Endodermal cell (in vitro differentiated cells): ENCODE results near the gene CLIP1. TPM values are rescaled to one million over a fixed set of nuclear protein-coding genes. Genes with fewer than 3 reads are reported as not detected.

ENCODE experiments used
- DNase-seq: peaks from one replicate; pipeline ENCODE4 v3.0.0-alpha.2; 2017
- H3K27ac ChIP-seq: 2 replicates; pipeline ENCODE4 v1.5.1; 2013; ENCODE audit warnings: mild to moderate bottlenecking, low read depth, low read length, moderate library complexity
- H3K27me3 ChIP-seq: 2 replicates; pipeline ENCODE4 v1.6.1; 2013; ENCODE audit warnings: mild to moderate bottlenecking, low read length, moderate library complexity; ENCODE audit not compliant: insufficient read depth, control insufficient read depth, poor library complexity, severe bottlenecking
- H3K36me3 ChIP-seq: 2 replicates; pipeline ENCODE4 v1.7.0; 2013; ENCODE audit warnings: mild to moderate bottlenecking, low read length, moderate library complexity; ENCODE audit not compliant: control insufficient read depth, insufficient read depth
- H3K4me1 ChIP-seq: one replicate; pipeline ENCODE4 v1.7.0; 2013; ENCODE audit warnings: low read length; ENCODE audit not compliant: control insufficient read depth, insufficient read depth
- H3K4me3 ChIP-seq: 2 replicates; pipeline ENCODE4 v1.5.1; 2013; ENCODE audit warnings: mild to moderate bottlenecking, low read length, moderate library complexity
- H3K9ac ChIP-seq: 2 replicates; pipeline ENCODE4 v1.6.1; 2013; ENCODE audit warnings: mild to moderate bottlenecking, low read length, moderate library complexity; ENCODE audit not compliant: poor library complexity, severe bottlenecking; ENCODE audit errors: extremely low read depth
- H3K9me3 ChIP-seq: 2 replicates; pipeline ENCODE4 v1.6.1; 2013; ENCODE audit warnings: mild to moderate bottlenecking, low read length, moderate library complexity; ENCODE audit not compliant: control insufficient read depth
- H3K27ac Mint-ChIP-seq: 2 replicates; pipeline ENCODE4 v1.8.0; 2020; ENCODE audit warnings: mixed read lengths
- H3K27me3 Mint-ChIP-seq: 2 replicates; pipeline ENCODE4 v1.8.0; 2021; ENCODE audit warnings: mild to moderate bottlenecking, mixed read lengths; ENCODE audit not compliant: insufficient read depth
- H3K36me3 Mint-ChIP-seq: 2 replicates; pipeline ENCODE4 v1.8.0; 2020; ENCODE audit warnings: low read depth, mixed read lengths
- H3K4me1 Mint-ChIP-seq: 2 replicates; pipeline ENCODE4 v1.8.0; 2020; ENCODE audit warnings: mixed read lengths
- H3K4me3 Mint-ChIP-seq: 2 replicates; pipeline ENCODE4 v1.8.0; 2020; ENCODE audit warnings: mild to moderate bottlenecking, moderate library complexity, mixed read lengths
- H3K9me3 Mint-ChIP-seq: 2 replicates; pipeline ENCODE4 v1.8.0; 2020; ENCODE audit warnings: mild to moderate bottlenecking, mixed read lengths
- WGBS, 2 experiments: methylation state at CpG; one replicate each; pipeline versions ENCODE4 v1.1.5 to v1.1.7; 2013; ENCODE audit warnings: missing lambda C conversion rate in 2 of 2, mixed read lengths in 1 of 2; ENCODE audit not compliant: insufficient coverage in 1 of 2, insufficient read length in 1 of 2; 5-methylcytosine and 5-hydroxymethylcytosine counted together
- total RNA-seq, 2 donors: library from RNA; stranded (reverse); fragmentation: NEBNext Ultra II Directional in 1 of 2; extraction: Animal tissue kit (Norgen Biotek cat#: 25700) in 1 of 2; gene quantifications; 2 replicates in 1 of 2; 3 replicates in 1 of 2; pipeline ENCODE4 v1.2.1, GENCODE V29; 2021
- TF ChIP-seq, protein P1 (sequence below): fragments of 200-600 bp; sonication (generic); conservative IDR thresholded peaks from 2 replicates; pipeline ENCODE4 v1.5.0; 2021; ENCODE audit warnings: antibody characterized with exemption, mild to moderate bottlenecking

CLIP1 gene
- total RNA-seq, 2 donors from 2014 or later: 56.5 to 65.1 TPM

- Histone ChIP-seq H3K9me3 (no peaks in the 10 kb centered on the region), H3K36me3 (no peaks in the 10 kb centered on the region), H3K4me3 (no peak overlapping the region), H3K4me1 (no peaks in the 10 kb centered on the region), H3K9ac (no peak overlapping the region), H3K27me3 (no peaks in the 10 kb centered on the region), H3K27ac (no peak overlapping the region)
- H3K27ac Mint-ChIP-seq: peak overlapping the region; percentile 30
- TF ChIP-seq, protein P1, sequence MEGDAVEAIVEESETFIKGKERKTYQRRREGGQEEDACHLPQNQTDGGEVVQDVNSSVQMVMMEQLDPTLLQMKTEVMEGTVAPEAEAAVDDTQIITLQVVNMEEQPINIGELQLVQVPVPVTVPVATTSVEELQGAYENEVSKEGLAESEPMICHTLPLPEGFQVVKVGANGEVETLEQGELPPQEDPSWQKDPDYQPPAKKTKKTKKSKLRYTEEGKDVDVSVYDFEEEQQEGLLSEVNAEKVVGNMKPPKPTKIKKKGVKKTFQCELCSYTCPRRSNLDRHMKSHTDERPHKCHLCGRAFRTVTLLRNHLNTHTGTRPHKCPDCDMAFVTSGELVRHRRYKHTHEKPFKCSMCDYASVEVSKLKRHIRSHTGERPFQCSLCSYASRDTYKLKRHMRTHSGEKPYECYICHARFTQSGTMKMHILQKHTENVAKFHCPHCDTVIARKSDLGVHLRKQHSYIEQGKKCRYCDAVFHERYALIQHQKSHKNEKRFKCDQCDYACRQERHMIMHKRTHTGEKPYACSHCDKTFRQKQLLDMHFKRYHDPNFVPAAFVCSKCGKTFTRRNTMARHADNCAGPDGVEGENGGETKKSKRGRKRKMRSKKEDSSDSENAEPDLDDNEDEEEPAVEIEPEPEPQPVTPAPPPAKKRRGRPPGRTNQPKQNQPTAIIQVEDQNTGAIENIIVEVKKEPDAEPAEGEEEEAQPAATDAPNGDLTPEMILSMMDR: no peak
- H3K4me1 Mint-ChIP-seq: peaks cover 5% of the 10 kb centered on the region
- no peaks in the 10 kb centered on the region for H3K9me3 Mint-ChIP-seq
- no peaks in the 10 kb centered on the region for H3K36me3 Mint-ChIP-seq
- DNase-seq: no peak
- no peaks in the 10 kb centered on the region for H3K27me3 Mint-ChIP-seq
- H3K4me3 Mint-ChIP-seq: no peak overlapping the region
- WGBS, 2 experiments: 76 to 79% methylated on average over 6 of the region's 6 CpGs
Measured at GRCh38 chr12:122454739-122455138, 32.3 kb upstream of the CLIP1 start.

DNA sequence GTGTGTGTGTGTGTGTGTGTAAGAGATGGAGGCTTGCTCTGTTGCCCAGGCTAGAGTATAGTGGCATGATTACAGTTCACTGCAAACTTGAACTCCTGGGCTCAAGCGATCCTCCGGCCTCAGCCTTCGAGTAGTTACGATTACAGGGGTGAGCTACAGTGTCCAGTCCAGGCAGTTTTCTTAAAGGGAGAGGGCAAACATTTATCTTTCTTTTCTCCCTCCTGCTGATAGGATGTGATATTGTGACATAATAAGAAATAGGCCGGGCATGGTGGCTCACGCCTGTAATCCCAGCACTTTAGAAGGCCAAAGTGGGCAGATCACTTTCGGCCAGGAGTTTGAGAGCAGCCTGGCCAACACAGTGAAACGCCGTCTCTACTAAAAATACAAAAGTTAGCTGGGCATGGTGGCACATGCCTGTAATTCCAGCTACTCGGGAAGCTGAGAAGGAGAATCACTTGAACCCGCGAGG is 31.8 kb upstream of the CLIP1 start:
- 90 to 93% methylated on average over 12 of the region's 12 CpGs for WGBS, 2 experiments
- H3K36me3 ChIP-seq: no peaks in the 10 kb centered on the region
- TF ChIP-seq, protein P1: no peak
- Mint-ChIP-seq H3K27ac (no peak overlapping the region), H3K27me3 (no peaks in the 10 kb centered on the region), H3K9me3 (no peaks in the 10 kb centered on the region), H3K4me3 (no peak overlapping the region), H3K4me1 (peaks cover 5% of the 10 kb centered on the region), H3K36me3 (no peaks in the 10 kb centered on the region)
- H3K27ac ChIP-seq: no peak overlapping the region
- DNase-seq: no peak
- H3K4me3 ChIP-seq: no peak overlapping the region
- no peaks in the 10 kb centered on the region for H3K9me3 ChIP-seq
- no peaks in the 10 kb centered on the region for H3K27me3 ChIP-seq
- no peaks in the 10 kb centered on the region for H3K4me1 ChIP-seq
- H3K9ac ChIP-seq: no peak overlapping the region

DNA sequence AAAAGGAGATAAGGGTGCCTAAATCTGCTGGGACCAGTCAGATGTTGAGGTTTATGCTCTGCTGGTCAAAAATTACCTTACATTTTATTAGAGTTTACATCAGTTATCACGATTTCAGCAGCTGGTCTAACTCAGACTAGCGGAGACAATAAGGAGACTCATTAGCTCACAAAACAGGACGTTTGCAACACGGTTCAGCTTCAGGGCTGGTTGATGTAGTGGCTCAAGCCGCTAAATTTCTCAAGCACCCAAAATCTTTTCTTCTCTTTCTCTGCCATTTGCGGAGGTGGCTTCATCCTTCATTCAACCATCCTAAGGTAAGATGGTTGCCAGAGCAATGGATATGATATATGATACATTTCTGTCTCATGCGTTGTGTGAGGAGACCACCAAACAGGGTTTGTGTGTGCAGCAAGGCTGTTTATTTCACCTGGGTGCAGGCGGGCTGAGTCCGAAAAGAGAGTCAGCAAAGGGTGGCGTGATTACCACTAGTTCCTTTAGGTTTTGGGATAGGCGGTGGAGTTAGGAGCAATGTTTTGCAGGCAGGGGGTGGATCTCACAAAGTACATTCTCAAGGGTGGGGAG is 30.3 kb upstream of the CLIP1 start:
- Histone ChIP-seq H3K27ac (no peak overlapping the region), H3K4me1 (no peaks in the 10 kb centered on the region), H3K36me3 (no peaks in the 10 kb centered on the region), H3K9ac (no peak overlapping the region), H3K9me3 (no peaks in the 10 kb centered on the region), H3K27me3 (no peaks in the 10 kb centered on the region), H3K4me3 (no peak overlapping the region)
- H3K36me3 Mint-ChIP-seq: no peaks in the 10 kb centered on the region
- H3K27me3 Mint-ChIP-seq: no peaks in the 10 kb centered on the region
- TF ChIP-seq, protein P1: no peak
- no peak overlapping the region for H3K4me3 Mint-ChIP-seq
- peaks cover 5% of the 10 kb centered on the region for H3K4me1 Mint-ChIP-seq
- 90 to 91% methylated on average over 6 to 11 of the region's 11 CpGs for WGBS, 2 experiments
- DNase-seq: no peak
- H3K9me3 Mint-ChIP-seq: no peaks in the 10 kb centered on the region
- H3K27ac Mint-ChIP-seq: no peak overlapping the region
